ENCODE measurements around the gene CACNG7.
A peak's percentile ranks its signal among the peaks of the same experiment; 100 is the strongest.

The CACNG7 gene

DNA sequence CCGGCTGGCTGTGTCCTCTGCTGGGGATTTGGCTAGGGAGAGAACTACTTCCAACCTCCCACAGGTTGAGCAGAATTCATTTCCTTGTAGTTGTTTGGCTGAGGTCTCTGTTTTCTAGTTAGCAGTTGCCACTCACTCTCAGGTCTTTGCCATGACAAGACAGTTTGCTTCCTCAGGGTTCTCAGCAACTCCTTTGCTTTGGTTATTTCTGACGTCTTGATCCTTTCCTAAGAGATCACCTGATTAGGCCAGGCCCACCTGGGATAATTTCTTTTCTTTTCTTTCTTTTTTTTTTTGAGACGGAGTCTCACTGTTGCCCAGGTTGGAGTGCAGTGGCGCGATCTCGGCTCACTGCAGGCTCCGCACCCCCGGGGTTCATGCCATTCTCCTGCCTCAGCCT, 44.3 kb downstream of the CACNG7 start:
- no peak for DNase-seq (ENCODE audit: low read depth in 2 of 2)

GRCh38 chr19:53957448-53958167, 48.5 kb downstream of the CACNG7 start:
- no peak for DNase-seq (ENCODE audit: low read depth in 2 of 2)

DNA sequence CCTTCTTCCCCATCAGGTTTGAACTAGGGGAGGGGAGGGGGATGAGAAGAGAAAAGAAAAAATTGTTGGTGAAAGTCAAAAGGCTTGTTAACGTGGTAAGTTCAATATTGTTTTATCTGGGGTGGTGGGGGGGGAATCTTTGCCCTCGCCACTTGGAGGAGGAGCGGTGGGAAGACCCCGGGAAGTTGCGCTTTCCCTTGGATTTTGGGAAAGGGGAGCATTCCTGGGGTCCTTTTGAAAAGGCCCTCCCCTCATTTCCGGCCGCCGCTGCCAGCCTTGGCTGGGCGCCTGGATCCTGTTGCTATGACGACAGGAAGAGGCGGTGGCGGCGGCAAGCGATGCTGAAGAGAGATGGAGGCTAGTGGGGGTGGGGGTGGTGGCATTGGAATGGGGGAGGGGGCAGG, 49.1 kb downstream of the CACNG7 start:
- no peak for DNase-seq (ENCODE audit: low read depth in 2 of 2)

- no peak for DNase-seq (ENCODE audit: low read depth in 2 of 2)
Observed at GRCh38 chr19:53958823-53959757, 50.0 kb downstream of the CACNG7 start.

- no peak for DNase-seq (ENCODE audit: low read depth in 2 of 2)
Observed at GRCh38 chr19:53960187-53960586, 51.1 kb downstream of the CACNG7 start.

- DNase-seq (ENCODE audit: low read depth in 2 of 2), result no peak
Observed at GRCh38 chr19:53960886-53961285, 51.8 kb downstream of the CACNG7 start.

DNA sequence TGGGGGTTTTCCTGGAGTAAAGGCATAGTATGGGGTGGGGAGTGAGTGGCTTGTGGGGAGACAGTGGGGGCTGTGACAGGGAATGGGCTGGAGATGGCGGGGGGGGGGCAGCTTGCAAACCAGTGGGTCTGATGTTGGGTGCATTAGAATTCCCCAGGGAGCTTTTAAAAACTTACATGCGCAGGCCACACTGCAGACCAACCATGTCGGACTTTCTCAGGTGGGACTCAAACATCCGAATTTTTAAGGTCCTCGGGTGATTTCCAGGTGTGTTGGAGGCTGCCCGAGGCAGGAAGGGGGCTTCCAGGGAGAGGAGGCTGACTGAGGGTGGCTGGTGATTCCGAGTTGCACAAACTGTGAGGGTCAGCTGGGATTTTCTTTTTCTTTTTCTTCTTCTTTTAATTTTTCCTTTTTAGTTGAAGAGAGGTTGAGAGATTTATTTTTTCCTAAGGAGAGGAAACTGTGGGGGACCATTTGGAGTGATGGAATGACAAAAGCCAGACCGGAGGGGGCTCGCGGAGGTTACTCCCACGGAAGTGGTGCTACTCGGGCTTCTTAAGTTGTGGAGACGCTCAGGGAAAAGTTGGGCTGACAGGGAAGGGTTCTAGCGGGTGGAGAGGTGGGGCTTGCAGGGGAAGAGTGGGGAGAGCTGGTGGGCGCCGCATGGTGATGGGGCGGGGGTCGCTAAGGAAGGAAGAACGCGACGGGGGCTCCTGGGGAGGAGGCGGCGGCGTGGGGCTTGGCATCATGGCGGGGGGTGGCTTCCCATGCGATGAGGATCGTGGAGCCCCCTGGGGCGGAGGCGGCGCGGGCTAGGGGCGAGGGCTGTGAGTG, 52.7 kb downstream of the CACNG7 start:
- no peak for DNase-seq (ENCODE audit: low read depth in 2 of 2)

DNA sequence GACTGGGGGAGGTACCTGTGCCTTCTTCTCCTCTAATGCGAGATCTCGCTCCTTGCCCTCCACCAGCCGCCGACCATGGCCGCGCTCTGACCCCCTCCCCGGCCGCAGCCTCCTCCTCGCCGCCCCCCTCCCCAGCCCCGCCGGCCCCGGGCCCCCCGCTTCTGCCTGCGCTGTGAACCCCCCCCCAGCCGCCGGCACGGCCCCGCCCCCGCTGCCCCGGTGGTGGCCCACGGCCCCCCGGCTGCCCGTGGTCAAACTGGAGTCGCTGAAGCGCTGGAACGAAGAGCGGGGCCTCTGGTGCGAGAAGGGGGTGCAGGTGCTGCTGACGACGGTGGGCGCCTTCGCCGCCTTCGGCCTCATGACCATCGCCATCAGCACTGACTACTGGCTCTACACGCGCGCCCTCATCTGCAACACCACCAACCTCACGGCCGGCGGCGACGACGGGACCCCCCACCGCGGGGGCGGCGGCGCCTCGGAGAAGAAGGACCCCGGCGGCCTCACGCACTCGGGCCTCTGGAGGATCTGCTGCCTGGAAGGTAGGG, 53.9 kb downstream of the CACNG7 start, which contains the start of gene CACNG8:
Gene CACNG8, plus strand, starts transcription at position 51 of the 545 bp plus-strand sequence.
- DNase-seq (ENCODE audit: low read depth in 2 of 2), result no peak

- DNase-seq (ENCODE audit: low read depth in 2 of 2), result no peak
Observed at GRCh38 chr19:53965091-53965490, 56.0 kb downstream of the CACNG7 start.

- DNase-seq (ENCODE audit: low read depth in 2 of 2), result no peak
Observed at GRCh38 chr19:53966931-53967330, 57.9 kb downstream of the CACNG7 start.

DNA sequence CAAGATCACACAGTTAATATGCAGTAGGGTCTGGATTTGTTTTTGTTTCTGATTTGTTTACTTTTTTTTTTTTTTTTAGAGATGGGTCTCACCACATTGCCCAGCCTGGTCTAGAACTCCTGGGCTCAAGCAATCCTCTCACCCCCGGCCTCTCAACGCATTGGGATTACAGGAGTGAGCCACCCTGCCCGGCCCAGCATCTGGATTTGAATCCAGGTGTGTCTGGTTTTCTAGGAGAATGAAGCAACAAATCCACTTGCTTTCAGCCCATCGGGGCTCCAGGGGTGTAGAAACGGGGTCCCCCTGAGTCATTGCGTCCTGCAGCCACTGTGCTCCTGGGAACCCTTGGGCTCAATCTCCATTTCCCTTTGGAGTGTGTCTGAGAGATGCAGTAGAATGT, 60.3 kb downstream of the CACNG7 start:
- DNase-seq (ENCODE audit: low read depth in 2 of 2), result no peak

GRCh38 chr19:53971673-53972072, 62.6 kb downstream of the CACNG7 start:
- no peak for DNase-seq (ENCODE audit: low read depth in 2 of 2)

DNA sequence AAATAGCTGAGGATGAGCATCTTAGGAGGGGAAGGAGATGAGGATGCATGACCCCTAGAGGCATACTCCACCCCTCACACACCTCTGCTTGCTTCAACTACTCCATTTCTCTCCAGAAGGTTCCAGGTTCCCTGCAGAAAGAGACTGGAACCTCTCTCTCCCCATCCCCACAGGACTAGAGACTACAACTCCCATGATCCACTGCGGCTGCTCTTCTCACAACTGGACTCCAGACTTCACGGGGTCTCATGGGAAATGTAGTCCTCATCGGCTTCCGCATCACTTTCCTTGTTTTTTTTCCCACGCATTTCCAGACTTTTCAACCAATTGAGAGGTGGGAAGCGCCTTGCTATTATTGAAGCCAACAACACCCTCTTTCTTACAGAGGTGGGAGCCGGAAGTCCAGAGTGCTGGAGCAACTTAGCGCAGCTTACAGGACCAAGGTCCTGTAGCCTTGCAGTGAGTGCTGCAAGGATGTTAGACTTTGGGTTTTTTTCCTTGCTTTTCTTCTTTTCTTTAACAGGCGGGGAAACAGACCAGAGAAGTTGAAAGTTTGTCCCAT, 68.4 kb downstream of the CACNG7 start:
- peak; percentile 40 to 52 for DNase-seq (ENCODE audit: low read depth in 2 of 2)

GRCh38 chr19:53977991-53978731, 69.1 kb downstream of the CACNG7 start:
- DNase-seq (ENCODE audit: low read depth in 2 of 2), result peak; percentile 51 to 66

- no peak for DNase-seq (ENCODE audit: low read depth in 2 of 2)
Observed at GRCh38 chr19:53978975-53979801, 70.1 kb downstream of the CACNG7 start.

DNA sequence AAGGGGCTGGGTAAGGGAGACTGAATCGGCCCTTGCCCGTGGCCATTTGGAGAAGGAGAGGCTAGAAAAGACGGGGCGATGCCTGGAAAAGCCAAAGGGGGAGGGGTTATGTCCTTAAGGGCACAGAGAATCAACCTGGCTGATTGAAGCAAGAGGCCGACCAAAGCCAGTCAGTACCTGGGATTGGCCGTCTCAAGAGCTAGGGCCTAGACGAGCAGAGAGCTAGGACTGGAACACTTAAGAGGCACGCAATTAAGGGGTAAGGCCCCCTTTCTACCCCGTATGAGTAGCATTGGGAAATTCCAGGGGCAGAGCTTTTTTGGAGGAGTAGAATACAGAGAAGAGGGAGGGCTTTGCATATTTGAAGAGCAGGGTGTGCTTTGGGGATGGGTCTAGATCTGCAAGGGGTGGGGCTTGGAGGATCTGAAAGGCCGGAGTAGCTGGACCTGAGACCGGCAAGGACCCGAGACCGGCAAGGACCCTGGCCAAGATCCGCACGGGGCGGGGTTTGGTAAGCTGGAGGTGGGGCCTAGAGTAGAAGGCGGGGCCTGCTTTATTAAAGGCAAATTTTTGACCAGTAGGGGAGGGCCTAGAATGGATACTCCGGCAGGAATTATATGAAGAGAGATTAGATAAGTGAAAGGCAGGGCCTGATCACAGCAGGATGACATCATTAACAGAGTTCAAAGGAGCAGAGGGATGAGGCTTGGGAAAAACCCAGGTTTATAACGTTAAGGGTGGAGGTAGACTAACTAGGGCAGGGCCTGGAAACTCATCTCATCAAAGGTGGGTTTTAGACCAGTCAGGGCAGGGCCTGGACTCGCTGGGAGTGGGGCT, 71.7 kb downstream of the CACNG7 start:
- no peak for DNase-seq (ENCODE audit: low read depth in 2 of 2)

GRCh38 chr19:53981376-53981951, 72.4 kb downstream of the CACNG7 start:
- DNase-seq (ENCODE audit: low read depth in 2 of 2), result no peak

- DNase-seq (ENCODE audit: low read depth in 2 of 2), result no peak
Observed at GRCh38 chr19:53982001-53982451, 72.9 kb downstream of the CACNG7 start.
